GM12878 (cell line): ENCODE data around the gene CCDC106. TPM values are rescaled to one million over a fixed set of nuclear protein-coding genes. Genes with fewer than 3 reads are reported as not detected.

Experiments used
- ATAC-seq: fragments of 200-7000 bp; cut with Tn5 transposase; 3 replicates; pipeline ENCODE4 v1.9.1; 2020; ENCODE audit warnings: mild to moderate bottlenecking, moderate library complexity
- BruUV-seq: library from RNA; stranded (reverse); fragments of 400-500 nt; replicated peaks from 2 replicates; lab custom pipeline; 2021; lab: Mats Ljungman, UMichigan
- CTCF ChIA-PET: fragments of 300-600 bp; sonication (Branson Sonifier 250); formaldehyde crosslinking; extraction: SDS; loops from one replicate; lab custom pipeline; 2021; ENCODE audit warnings: inconsistent platforms; lab: Yijun Ruan, JAX
- POLR2A ChIA-PET: fragments of 350-600 bp; formaldehyde crosslinking; extraction: SDS; loops from one replicate; lab custom pipeline; 2021; ENCODE audit warnings: inconsistent platforms; lab: Charles Lee
- RAD21 ChIA-PET: fragments of 300-600 bp; sonication (Branson Sonifier 250); formaldehyde crosslinking; loops from one replicate; lab custom pipeline; 2023; ENCODE audit warnings: antibody characterized with exemption; ENCODE audit not compliant: unreplicated experiment; lab: Charles Lee
- SMC1A ChIA-PET: fragments of 300-600 bp; sonication (Branson Sonifier 250); formaldehyde crosslinking; loops from one replicate; lab custom pipeline; 2023; ENCODE audit not compliant: unreplicated experiment, uncharacterized antibody; lab: Charles Lee
- DNase-seq: peaks from one replicate; pipeline ENCODE4 v3.0.0-alpha.2; 2011; ENCODE audit warnings: low read depth, low spot score
- FAIRE-seq: peaks from 3 replicates; lab custom pipeline; 2011; peaks lifted over from hg19 to GRCh38; lab: Jason Lieb, UNC
- H2AFZ ChIP-seq: 2 replicates; pipeline ENCODE4 v1.6.0; 2011; ENCODE audit warnings: low read depth, low read length, control low read depth; ENCODE audit not compliant: control insufficient read depth
- H3K27ac ChIP-seq: 2 replicates; pipeline ENCODE4 v1.5.1; 2011; ENCODE audit warnings: control low read depth; ENCODE audit not compliant: control insufficient read depth, insufficient read depth
- H3K27me3 ChIP-seq, 2 experiments: replicated peaks in 1 of 2; 2 replicates each; pipeline versions ENCODE4 v1.6.0 to v1.6.1; 2011; ENCODE audit warnings: low read length in 1 of 2; ENCODE audit not compliant: control insufficient read depth in 2 of 2, insufficient read depth in 2 of 2
- H3K36me3 ChIP-seq, 2 experiments: 2 replicates each; pipeline ENCODE4 v1.5.1; 2011; ENCODE audit warnings: low read length in 1 of 2; ENCODE audit not compliant: control insufficient read depth in 2 of 2, insufficient read depth in 2 of 2
- H3K4me1 ChIP-seq: 2 replicates; pipeline ENCODE4 v1.6.1; 2011; ENCODE audit warnings: mild to moderate bottlenecking, low read length, moderate library complexity, mixed read lengths; ENCODE audit not compliant: control insufficient read depth, insufficient read depth
- H3K4me2 ChIP-seq: 2 replicates; pipeline ENCODE4 v1.6.0; 2011; ENCODE audit warnings: control low read depth; ENCODE audit not compliant: control insufficient read depth, insufficient read depth
- H3K4me3 ChIP-seq: fragments of 200-600 bp; sonication (generic); 2 replicates; pipeline ENCODE4 v1.5.1; 2016
- H3K79me2 ChIP-seq: 2 replicates; pipeline ENCODE4 v1.6.0; 2011; ENCODE audit warnings: low read length; ENCODE audit not compliant: control insufficient read depth, insufficient read depth
- H3K9ac ChIP-seq: 2 replicates; pipeline ENCODE4 v1.8.0; 2011; ENCODE audit warnings: low read length, control low read depth, mixed read lengths; ENCODE audit not compliant: control insufficient read depth, insufficient read depth
- H3K9me3 ChIP-seq: replicated peaks from 3 replicates; pipeline ENCODE4 v1.5.1; 2011; ENCODE audit warnings: mild to moderate bottlenecking, low read length; ENCODE audit not compliant: control insufficient read depth, insufficient read depth
- H4K20me1 ChIP-seq: 2 replicates; pipeline ENCODE4 v1.6.0; 2011; ENCODE audit not compliant: control insufficient read depth, insufficient read depth
- BCL11A ChIP-seq: IDR thresholded peaks from 2 replicates; pipeline ENCODE4 v1.6.1; 2011; ENCODE audit warnings: low read depth, low read length
- CBX5 ChIP-seq: sonication (generic); IDR thresholded peaks from 2 replicates; pipeline ENCODE4 v1.6.1; 2016; ENCODE audit warnings: low read depth, moderate library complexity, mild to moderate bottlenecking, inconsistent platforms
- CHD4 ChIP-seq: fragments of 200-600 bp; sonication (generic); IDR thresholded peaks from 2 replicates; pipeline ENCODE4 v1.6.1; 2016; ENCODE audit warnings: mild to moderate bottlenecking
- CREM ChIP-seq: IDR thresholded peaks from 2 replicates; pipeline ENCODE4 v1.6.1; 2014; ENCODE audit warnings: antibody characterized with exemption, low read depth
- EED ChIP-seq: sonication (generic); IDR thresholded peaks from 2 replicates; pipeline ENCODE4 v1.6.1; 2016; ENCODE audit warnings: antibody characterized with exemption, low read depth
- JUND ChIP-seq: IDR thresholded peaks from 2 replicates; pipeline ENCODE4 v1.6.1; 2012; ENCODE audit warnings: low read depth, mild to moderate bottlenecking, low read length, improper control_type of control experiment, moderate library complexity
- MEF2B ChIP-seq: fragments of 450-650 bp; IDR thresholded peaks from 2 replicates; pipeline ENCODE4 v1.6.1; 2018; ENCODE audit warnings: mild to moderate bottlenecking, moderate library complexity; ENCODE audit not compliant: partially characterized antibody, poor library complexity, severe bottlenecking
- MYB ChIP-seq: fragments of 150-350 bp; IDR thresholded peaks from 2 replicates; pipeline ENCODE4 v1.6.1; 2014; ENCODE audit warnings: mild to moderate bottlenecking, low read depth, low read length, borderline replicate concordance
- PML ChIP-seq: IDR thresholded peaks from 2 replicates; pipeline ENCODE4 v1.6.1; 2012; ENCODE audit warnings: low read length, inconsistent platforms
- TAF1 ChIP-seq: IDR thresholded peaks from 2 replicates; pipeline ENCODE4 v1.6.1; 2011; ENCODE audit warnings: mild to moderate bottlenecking, low read depth, low read length, borderline replicate concordance
- TBL1XR1 ChIP-seq: IDR thresholded peaks from 2 replicates; pipeline ENCODE4 v1.6.1; 2012; ENCODE audit warnings: low read depth, low read length, improper control_type of control experiment
- WRNIP1 ChIP-seq: IDR thresholded peaks from 2 replicates; pipeline ENCODE4 v1.6.1; 2011; ENCODE audit warnings: low read depth, low read length, improper control_type of control experiment, borderline replicate concordance
- ZNF274 ChIP-seq: IDR thresholded peaks from one replicate; pipeline ENCODE4 v1.8.0; 2011; ENCODE audit not compliant: insufficient read length, insufficient read depth
- ZZZ3 ChIP-seq: IDR thresholded peaks from 2 replicates; pipeline ENCODE4 v1.6.1; 2011; ENCODE audit warnings: low read depth; ENCODE audit not compliant: control insufficient read depth, insufficient read length
- WGBS: methylation state at CpG from one replicate; pipeline ENCODE4 v1.1.6; 2016; ENCODE audit warnings: low lambda C conversion rate; ENCODE audit not compliant: insufficient replicate concordance, insufficient coverage; ENCODE audit errors: missing lambda C conversion rate; 5-methylcytosine and 5-hydroxymethylcytosine counted together
- in situ Hi-C: fragments of 300-500 bp; cut with MboI; formaldehyde crosslinking; loops from 9 replicates; pipeline ENCODE4 v1.14.3; 2018; ENCODE audit warnings: mixed read lengths
- intact Hi-C: fragments of 100-400 bp; cut with micrococcal nuclease; formaldehyde crosslinking; loops from one replicate; pipeline ENCODE4 v1.14.2; 2022; ENCODE audit not compliant: unreplicated experiment
- polyA plus RNA-seq, 11 experiments: library from polyadenylated mRNA; depleted of rRNA in 4 of 11; unstranded in 6 of 11; stranded (reverse) in 5 of 11; fragments of >200 nt; fragmentation: Nextera tagmentation in 4 of 11; fragmentation: Illumina TruSeq in 1 of 11; extraction: Ambion mirVana in 4 of 11; extraction: Trizol in 1 of 11; gene quantifications; 1 replicate in 1 of 11; 2 replicates in 10 of 11; pipeline versions ENCODE4 v1.2.1 to v1.2.3, GENCODE V29; 2011 to 2016; ENCODE audit warnings: inconsistent platforms in 2 of 11, missing spikeins in 2 of 11, low read depth in 1 of 11
- total RNA-seq, 4 experiments: library from RNA; depleted of rRNA in 3 of 4; stranded (reverse); fragments of >200 nt in 3 of 4; fragmentation: Illumina TruSeq in 1 of 4; extraction: Trizol in 1 of 4; gene quantifications; 2 replicates each; pipeline versions ENCODE4 v1.2.1 to v1.2.3, GENCODE V29; 2013 to 2021
- TF ChIP-seq, protein P1 (sequence below): fragments of 450-650 bp; IDR thresholded peaks from 2 replicates; pipeline ENCODE4 v1.6.1; 2018; ENCODE audit warnings: mild to moderate bottlenecking, low read depth, moderate library complexity; ENCODE audit not compliant: partially characterized antibody
- TF ChIP-seq, protein P2 (sequence below): fragments of 450-650 bp; formaldehyde crosslinking; IDR thresholded peaks from 2 replicates; pipeline ENCODE4 v1.4.0; 2020; ENCODE audit warnings: mild to moderate bottlenecking, moderate library complexity
- TF ChIP-seq, protein P3 (sequence below): fragments of 150-350 bp; IDR thresholded peaks from 2 replicates; pipeline ENCODE4 v1.6.1; 2014; ENCODE audit warnings: mild to moderate bottlenecking, low read depth, low read length

Gene CCDC106
- total and polyA plus RNA-seq, 10 of the 15 experiments (the other 5 are each of a cell fraction or from before 2014, with no cell fraction given) = 0.04 to 35.9 (median 19.8) TPM

DNA sequence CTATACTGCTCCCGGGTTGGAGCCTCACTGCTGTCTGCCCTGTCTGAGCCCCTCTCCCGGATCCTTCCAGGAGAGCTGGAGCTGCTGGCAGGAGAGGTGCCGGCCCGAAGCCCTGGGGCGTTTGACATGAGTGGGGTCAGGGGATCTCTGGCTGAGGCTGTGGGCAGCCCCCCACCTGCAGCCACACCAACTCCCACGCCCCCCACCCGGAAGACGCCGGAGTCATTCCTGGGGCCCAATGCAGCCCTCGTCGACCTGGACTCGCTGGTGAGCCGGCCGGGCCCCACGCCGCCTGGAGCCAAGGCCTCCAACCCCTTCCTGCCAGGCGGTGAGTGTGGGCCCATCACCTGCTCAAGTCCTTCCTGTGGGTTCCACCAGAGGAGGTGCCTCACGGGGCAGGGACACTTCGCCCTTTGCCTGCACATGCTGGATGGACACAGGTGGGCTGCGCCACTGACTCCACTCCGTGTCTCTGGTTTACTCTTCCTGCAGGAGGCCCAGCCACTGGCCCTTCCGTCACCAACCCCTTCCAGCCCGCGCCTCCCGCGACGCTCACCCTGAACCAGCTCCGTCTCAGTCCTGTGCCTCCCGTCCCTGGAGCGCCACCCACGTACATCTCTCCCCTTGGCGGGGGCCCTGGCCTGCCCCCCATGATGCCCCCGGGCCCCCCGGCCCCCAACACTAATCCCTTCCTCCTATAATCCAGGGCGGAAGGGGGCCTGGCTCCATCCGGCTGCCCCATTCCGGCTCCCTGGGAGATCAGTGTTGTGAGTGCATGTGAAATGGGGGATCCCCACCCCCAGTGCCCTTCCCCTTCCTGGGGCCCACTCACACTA lies 46.9 kb downstream of the CCDC106 start:
- ChIA-PET RAD21 (no interaction called here), POLR2A (no interaction called here), SMC1A (no interaction called here), CTCF (no interaction called here)
- H3K27me3 ChIP-seq = no peaks in the 10 kb centered on the region
- BruUV-seq = no TSS peak
- no peak overlapping the region for H2AFZ ChIP-seq
- H3K9me3 ChIP-seq = no peaks in the 10 kb centered on the region
- H3K4me2 ChIP-seq = no peak overlapping the region
- intact Hi-C loops = no loop called here
- DNase-seq (no peak), FAIRE-seq (no peak), ATAC-seq (no peak)
- H3K4me3 ChIP-seq = no peak overlapping the region
- H3K36me3 ChIP-seq = peaks cover 9 to 32% of the 10 kb centered on the region in 2 experiments; a peak in 3 of 4 replicates
- no peaks in the 10 kb centered on the region for H3K79me2 ChIP-seq
- H3K27ac ChIP-seq = no peak overlapping the region
- H4K20me1 ChIP-seq = no peaks in the 10 kb centered on the region
- no peak overlapping the region for H3K9ac ChIP-seq
- in situ Hi-C loops = no loop called here
- no peaks in the 10 kb centered on the region for H3K4me1 ChIP-seq
- 95% methylated on average over 36 of the region's 37 CpGs for WGBS
- TF ChIP-seq, protein P1, sequence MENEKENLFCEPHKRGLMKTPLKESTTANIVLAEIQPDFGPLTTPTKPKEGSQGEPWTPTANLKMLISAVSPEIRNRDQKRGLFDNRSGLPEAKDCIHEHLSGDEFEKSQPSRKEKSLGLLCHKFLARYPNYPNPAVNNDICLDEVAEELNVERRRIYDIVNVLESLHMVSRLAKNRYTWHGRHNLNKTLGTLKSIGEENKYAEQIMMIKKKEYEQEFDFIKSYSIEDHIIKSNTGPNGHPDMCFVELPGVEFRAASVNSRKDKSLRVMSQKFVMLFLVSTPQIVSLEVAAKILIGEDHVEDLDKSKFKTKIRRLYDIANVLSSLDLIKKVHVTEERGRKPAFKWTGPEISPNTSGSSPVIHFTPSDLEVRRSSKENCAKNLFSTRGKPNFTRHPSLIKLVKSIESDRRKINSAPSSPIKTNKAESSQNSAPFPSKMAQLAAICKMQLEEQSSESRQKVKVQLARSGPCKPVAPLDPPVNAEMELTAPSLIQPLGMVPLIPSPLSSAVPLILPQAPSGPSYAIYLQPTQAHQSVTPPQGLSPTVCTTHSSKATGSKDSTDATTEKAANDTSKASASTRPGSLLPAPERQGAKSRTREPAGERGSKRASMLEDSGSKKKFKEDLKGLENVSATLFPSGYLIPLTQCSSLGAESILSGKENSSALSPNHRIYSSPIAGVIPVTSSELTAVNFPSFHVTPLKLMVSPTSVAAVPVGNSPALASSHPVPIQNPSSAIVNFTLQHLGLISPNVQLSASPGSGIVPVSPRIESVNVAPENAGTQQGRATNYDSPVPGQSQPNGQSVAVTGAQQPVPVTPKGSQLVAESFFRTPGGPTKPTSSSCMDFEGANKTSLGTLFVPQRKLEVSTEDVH = no peak
- TF ChIP-seq EED (no peak), TAF1 (no peak), ZNF274 (no peak), JUND (no peak), PML (no peak), CHD4 (no peak), CREM (no peak), TBL1XR1 (no peak), WRNIP1 (no peak), ZZZ3 (no peak), CBX5 (no peak), MEF2B (no peak), BCL11A (no peak), MYB (no peak)
- TF ChIP-seq, protein P2, sequence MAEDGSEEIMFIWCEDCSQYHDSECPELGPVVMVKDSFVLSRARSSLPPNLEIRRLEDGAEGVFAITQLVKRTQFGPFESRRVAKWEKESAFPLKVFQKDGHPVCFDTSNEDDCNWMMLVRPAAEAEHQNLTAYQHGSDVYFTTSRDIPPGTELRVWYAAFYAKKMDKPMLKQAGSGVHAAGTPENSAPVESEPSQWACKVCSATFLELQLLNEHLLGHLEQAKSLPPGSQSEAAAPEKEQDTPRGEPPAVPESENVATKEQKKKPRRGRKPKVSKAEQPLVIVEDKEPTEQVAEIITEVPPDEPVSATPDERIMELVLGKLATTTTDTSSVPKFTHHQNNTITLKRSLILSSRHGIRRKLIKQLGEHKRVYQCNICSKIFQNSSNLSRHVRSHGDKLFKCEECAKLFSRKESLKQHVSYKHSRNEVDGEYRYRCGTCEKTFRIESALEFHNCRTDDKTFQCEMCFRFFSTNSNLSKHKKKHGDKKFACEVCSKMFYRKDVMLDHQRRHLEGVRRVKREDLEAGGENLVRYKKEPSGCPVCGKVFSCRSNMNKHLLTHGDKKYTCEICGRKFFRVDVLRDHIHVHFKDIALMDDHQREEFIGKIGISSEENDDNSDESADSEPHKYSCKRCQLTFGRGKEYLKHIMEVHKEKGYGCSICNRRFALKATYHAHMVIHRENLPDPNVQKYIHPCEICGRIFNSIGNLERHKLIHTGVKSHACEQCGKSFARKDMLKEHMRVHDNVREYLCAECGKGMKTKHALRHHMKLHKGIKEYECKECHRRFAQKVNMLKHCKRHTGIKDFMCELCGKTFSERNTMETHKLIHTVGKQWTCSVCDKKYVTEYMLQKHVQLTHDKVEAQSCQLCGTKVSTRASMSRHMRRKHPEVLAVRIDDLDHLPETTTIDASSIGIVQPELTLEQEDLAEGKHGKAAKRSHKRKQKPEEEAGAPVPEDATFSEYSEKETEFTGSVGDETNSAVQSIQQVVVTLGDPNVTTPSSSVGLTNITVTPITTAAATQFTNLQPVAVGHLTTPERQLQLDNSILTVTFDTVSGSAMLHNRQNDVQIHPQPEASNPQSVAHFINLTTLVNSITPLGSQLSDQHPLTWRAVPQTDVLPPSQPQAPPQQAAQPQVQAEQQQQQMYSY = no peak
- TF ChIP-seq, protein P3, sequence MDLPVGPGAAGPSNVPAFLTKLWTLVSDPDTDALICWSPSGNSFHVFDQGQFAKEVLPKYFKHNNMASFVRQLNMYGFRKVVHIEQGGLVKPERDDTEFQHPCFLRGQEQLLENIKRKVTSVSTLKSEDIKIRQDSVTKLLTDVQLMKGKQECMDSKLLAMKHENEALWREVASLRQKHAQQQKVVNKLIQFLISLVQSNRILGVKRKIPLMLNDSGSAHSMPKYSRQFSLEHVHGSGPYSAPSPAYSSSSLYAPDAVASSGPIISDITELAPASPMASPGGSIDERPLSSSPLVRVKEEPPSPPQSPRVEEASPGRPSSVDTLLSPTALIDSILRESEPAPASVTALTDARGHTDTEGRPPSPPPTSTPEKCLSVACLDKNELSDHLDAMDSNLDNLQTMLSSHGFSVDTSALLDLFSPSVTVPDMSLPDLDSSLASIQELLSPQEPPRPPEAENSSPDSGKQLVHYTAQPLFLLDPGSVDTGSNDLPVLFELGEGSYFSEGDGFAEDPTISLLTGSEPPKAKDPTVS = no peak
